Measurements from ENCODE around the gene RUFY2. TPM values are rescaled to one million over a fixed set of nuclear protein-coding genes. Genes with fewer than 3 reads are reported as not detected.
"Not testable (repeated sequence)": the region's sequence is repeated elsewhere in the genome, so short reads cannot be mapped to it uniquely, and the experiment has no call there.

Gene RUFY2
- total and polyA plus RNA-seq, 2 donors (not counting 3 experiments of a cell fraction or from before 2014, with no cell fraction given), result 5.7 to 24.2 TPM

DNA sequence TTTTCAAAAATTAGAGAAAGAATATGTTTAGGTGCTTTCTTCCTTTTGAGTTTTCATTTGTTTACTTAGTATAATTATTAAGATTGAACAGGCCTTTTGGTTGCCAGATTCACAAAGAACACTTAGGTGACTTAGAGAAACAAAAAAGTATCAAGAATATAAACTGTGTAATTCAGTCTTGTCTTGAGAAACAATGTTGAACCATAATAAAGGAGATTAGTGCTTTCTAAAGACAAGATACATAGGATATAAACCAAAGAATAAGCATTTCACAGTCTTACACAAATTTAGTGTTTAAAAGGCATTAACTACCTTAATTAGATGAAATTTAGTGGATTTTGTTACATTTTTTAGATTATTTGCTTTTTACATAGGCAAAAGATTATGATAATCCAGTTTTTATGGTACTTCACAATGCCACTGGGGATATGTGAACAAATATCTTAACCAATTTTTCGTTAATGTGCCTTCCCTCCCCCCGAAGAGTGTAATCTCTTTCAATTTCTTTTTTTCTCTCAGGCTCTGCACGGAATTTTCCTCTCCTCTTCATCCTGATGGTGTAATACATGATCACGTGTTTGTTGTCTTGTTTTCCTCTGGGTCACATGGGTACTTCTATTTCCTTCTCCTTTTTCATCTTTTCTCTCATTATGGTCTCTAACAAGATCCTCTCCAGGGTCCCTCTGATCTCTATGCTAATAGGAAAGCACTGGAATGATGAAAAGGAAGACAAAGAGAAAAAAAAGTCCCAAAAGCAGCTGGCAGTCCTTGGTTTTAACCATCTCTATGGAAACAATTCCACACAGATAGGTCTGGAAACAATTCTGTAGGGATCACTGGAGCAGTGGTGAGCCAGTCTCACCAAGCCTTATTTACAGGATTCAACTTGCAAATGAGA is 78.9 kb downstream of the RUFY2 start:
- FAIRE-seq (no peak), DNase-seq (ENCODE audit: low read depth, low spot score) (peak; percentile 28)
- Histone ChIP-seq H3K9me1 (replicated peaks; ENCODE audit: control insufficient read depth, extremely low read depth, insufficient read depth, low read length) (no peaks in the 10 kb centered on the region), H3K4me1 (ENCODE audit: control insufficient read depth, extremely low read depth, insufficient read depth, low read length) (no peaks in the 10 kb centered on the region), H2AFZ (ENCODE audit: low read depth, low read length) (peak overlapping the region; percentile 18), H3K36me3 (ENCODE audit: control insufficient read depth in 2 of 2, extremely low read depth in 1 of 2, insufficient read depth in 2 of 2, low read length in 2 of 2) (no peaks in the 10 kb centered on the region), H3K79me2 (ENCODE audit: control insufficient read depth, insufficient read depth, low read length) (peaks cover 13% of the 10 kb centered on the region), H4K20me1 (replicated peaks; ENCODE audit: control insufficient read depth, extremely low read depth, insufficient read depth, low read length) (no peaks in the 10 kb centered on the region), H3K9me3 (replicated peaks; ENCODE audit: control insufficient read depth, insufficient read depth, low read length) (no peaks in the 10 kb centered on the region), H3K9ac (replicated peaks; ENCODE audit: extremely low read depth, insufficient read depth, low read length) (no peak overlapping the region), H3K4me3 (replicated peaks in 1 of 3; ENCODE audit: insufficient read depth in 1 of 3, low read depth in 1 of 3, low read length in 3 of 3) (no peak overlapping the region), H3K27ac (ENCODE audit: insufficient read depth, low read depth, low read length) (no peak overlapping the region), H3K4me2 (ENCODE audit: insufficient read depth, low read length) (no peak overlapping the region), H3K27me3 (ENCODE audit: control insufficient read depth in 2 of 2, insufficient read depth in 2 of 2, low read length in 2 of 2) (no peaks in the 10 kb centered on the region)
- ChIA-PET CTCF (no interaction called here), POLR2A (no interaction called here)
- dilution Hi-C loops (cut with MboI; ENCODE audit: extremely low pct_ligation_motif_present, low sequenced_read_pairs) (no loop called here), intact Hi-C loops (cut with micrococcal nuclease) (no loop called here)
- no TSS peak for BruUV-seq (replicated peaks)
- TF ChIP-seq CTCF (IDR thresholded peaks at IDR 0.05; ENCODE audit: extremely low read depth in 1 of 2, insufficient read depth in 1 of 2, low read depth in 1 of 2, low read length in 2 of 2) (no peak), JUN (IDR thresholded peaks at IDR 0.05; ENCODE audit: borderline replicate concordance, insufficient read depth, insufficient read length, low read depth) (no peak), FOS (IDR thresholded peaks at IDR 0.05; ENCODE audit: borderline replicate concordance, insufficient read depth, low read length) (no peak), POLR2A (IDR thresholded peaks at IDR 0.05; ENCODE audit: low read depth, low read length) (no peak), EZH2 (IDR thresholded peaks at IDR 0.05; ENCODE audit: borderline replicate concordance, low read depth, low read length, severe bottlenecking) (no peak), GATA2 (IDR thresholded peaks at IDR 0.05; ENCODE audit: insufficient read depth, insufficient read length, low read depth, low read length) (no peak), MYC (IDR thresholded peaks at IDR 0.05; ENCODE audit: low read depth, low read length) (no peak), POLR2AphosphoS5 (IDR thresholded peaks at IDR 0.05; ENCODE audit: insufficient read depth, low read depth, low read length) (no peak)
- TF ChIP-seq, protein P1, sequence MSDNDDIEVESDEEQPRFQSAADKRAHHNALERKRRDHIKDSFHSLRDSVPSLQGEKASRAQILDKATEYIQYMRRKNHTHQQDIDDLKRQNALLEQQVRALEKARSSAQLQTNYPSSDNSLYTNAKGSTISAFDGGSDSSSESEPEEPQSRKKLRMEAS (IDR thresholded peaks at IDR 0.05; ENCODE audit: insufficient read depth, insufficient read length), result no peak

DNA sequence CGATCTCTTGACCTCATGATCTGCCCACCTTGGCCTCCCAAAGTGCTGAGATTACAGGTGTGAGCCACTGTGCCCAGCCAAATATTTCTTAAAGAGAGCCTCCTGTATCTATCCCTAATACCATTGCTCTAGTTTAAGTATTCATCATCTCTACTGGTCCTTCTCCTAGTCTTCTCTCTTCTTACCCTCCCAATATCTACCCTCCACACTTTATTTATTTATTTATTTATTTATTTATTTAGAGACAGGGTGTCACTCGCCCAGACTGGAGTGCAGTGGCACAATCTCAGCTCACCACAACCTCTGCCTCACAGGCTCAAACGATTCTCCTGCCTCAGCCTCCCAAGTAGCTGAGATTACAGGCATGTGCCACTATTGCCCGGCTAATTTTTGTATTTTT is 82.7 kb downstream of the RUFY2 start:
- H3K4me2 ChIP-seq (ENCODE audit: insufficient read depth, low read length); H3K27ac ChIP-seq (ENCODE audit: insufficient read depth, low read depth, low read length); H3K27me3 ChIP-seq (ENCODE audit: control insufficient read depth in 2 of 2, insufficient read depth in 2 of 2, low read length in 2 of 2); H3K36me3 ChIP-seq (ENCODE audit: control insufficient read depth in 2 of 2, extremely low read depth in 1 of 2, insufficient read depth in 2 of 2, low read length in 2 of 2); DNase-seq (ENCODE audit: low read depth, low spot score); H3K4me3 ChIP-seq (replicated peaks in 1 of 3; ENCODE audit: insufficient read depth in 1 of 3, low read depth in 1 of 3, low read length in 3 of 3); H3K9me3 ChIP-seq (replicated peaks; ENCODE audit: control insufficient read depth, insufficient read depth, low read length); FAIRE-seq; H4K20me1 ChIP-seq (replicated peaks; ENCODE audit: control insufficient read depth, extremely low read depth, insufficient read depth, low read length); H3K79me2 ChIP-seq (ENCODE audit: control insufficient read depth, insufficient read depth, low read length); H2AFZ ChIP-seq (ENCODE audit: low read depth, low read length); H3K9ac ChIP-seq (replicated peaks; ENCODE audit: extremely low read depth, insufficient read depth, low read length); intact Hi-C loops (cut with micrococcal nuclease); POLR2A ChIA-PET; H3K9me1 ChIP-seq (replicated peaks; ENCODE audit: control insufficient read depth, extremely low read depth, insufficient read depth, low read length); H3K4me1 ChIP-seq (ENCODE audit: control insufficient read depth, extremely low read depth, insufficient read depth, low read length); dilution Hi-C loops (cut with MboI; ENCODE audit: extremely low pct_ligation_motif_present, low sequenced_read_pairs); BruUV-seq (replicated peaks): not testable (repeated sequence)
- CTCF ChIA-PET, result interaction anchor here (2.4 kb wide), 1 partner anchor 22 kb away, joined by 7 read pairs; no protein-coding TSS in a partner anchor

Measured in endothelial cell of umbilical vein (primary cell).